Measurements from ENCODE around the gene DTNBP1. TPM values are rescaled to one million over a fixed set of nuclear protein-coding genes. Genes with fewer than 3 reads are reported as not detected.

The DTNBP1 gene
- polyA plus RNA-seq, 4 donors: 16.1 to 24.8 (median 22.5) TPM

GRCh38 chr6:15489261-15489962, 173.4 kb downstream of the DTNBP1 start:
- no peak for DNase-seq (ENCODE audit: low read depth in 4 of 4, low spot score in 3 of 4)

DNA sequence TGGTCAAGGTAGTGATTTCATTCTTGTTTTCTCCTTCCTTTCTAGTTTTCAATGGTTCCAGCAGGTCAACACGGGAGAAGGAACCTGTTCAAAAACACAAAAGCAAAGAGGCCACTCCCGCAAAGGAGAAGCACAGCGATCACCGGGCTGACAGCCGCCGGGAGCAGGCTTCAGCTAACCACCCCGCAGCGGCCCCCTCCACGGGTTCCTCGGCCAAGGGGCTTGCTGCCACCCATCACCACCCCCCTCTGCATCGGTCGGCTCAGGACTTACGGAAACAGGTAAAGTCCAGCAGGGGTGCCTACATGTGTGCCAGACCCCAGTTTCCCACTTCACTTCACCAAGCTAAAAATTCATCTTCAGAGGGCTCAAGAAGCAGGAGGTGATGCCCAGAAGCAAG, 175.6 kb downstream of the DTNBP1 start:
- DNase-seq (ENCODE audit: low read depth in 4 of 4, low spot score in 3 of 4): no peak

- DNase-seq (ENCODE audit: low read depth in 4 of 4, low spot score in 3 of 4): no peak
Measured at GRCh38 chr6:15485936-15486335, 176.9 kb downstream of the DTNBP1 start.

- no peak for DNase-seq (ENCODE audit: low read depth in 4 of 4, low spot score in 3 of 4)
Measured at GRCh38 chr6:15484821-15485220, 178.0 kb downstream of the DTNBP1 start.

- DNase-seq (ENCODE audit: low read depth in 4 of 4, low spot score in 3 of 4): no peak
Measured at GRCh38 chr6:15484140-15484539, 178.7 kb downstream of the DTNBP1 start.

- DNase-seq (ENCODE audit: low read depth in 4 of 4, low spot score in 3 of 4): no peak
Measured at GRCh38 chr6:15483060-15483459, 179.8 kb downstream of the DTNBP1 start.

DNA sequence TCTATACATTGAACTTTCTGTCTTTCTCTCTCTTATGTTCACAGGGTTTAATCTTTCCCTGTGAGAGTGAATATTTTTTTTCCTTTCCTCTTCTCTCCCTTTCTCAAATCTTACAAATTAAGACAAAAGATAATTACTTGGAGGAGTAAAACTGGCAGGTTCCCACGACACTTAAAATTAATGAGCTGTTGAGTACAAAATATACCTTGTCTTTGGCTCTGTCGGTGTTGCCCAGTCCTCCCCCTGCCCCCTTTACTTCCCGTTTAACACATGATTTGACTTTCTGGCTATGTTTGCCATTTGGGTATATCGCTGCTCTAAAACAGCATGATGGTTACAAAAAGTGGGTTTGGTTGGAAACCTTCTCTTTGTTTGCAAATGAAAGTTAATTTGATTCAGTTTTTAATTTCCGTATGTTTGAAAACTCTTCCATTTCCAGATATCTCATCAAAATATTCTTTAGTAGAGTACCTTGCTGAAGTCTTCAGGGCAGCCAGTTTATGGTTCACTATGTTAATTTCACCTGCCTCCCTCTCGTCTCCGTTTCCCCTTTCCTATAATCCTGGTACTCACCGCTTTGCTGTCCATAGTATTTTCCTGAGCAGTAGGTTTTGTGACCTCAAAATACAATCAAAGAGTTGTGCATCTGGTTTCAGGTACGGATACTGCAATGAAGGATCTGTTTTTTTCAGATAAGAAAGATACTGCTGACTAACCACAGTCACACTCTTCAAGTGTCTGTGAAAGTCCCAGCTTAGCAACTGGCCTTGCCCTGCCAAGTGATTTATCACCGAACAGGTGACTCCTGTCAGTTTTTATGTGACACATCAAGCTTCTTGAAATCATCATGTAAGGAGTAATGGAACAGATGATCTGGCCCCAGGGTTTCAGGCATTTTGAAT, 181.2 kb downstream of the DTNBP1 start:
- no peak for DNase-seq (ENCODE audit: low read depth in 4 of 4, low spot score in 3 of 4)

DNA sequence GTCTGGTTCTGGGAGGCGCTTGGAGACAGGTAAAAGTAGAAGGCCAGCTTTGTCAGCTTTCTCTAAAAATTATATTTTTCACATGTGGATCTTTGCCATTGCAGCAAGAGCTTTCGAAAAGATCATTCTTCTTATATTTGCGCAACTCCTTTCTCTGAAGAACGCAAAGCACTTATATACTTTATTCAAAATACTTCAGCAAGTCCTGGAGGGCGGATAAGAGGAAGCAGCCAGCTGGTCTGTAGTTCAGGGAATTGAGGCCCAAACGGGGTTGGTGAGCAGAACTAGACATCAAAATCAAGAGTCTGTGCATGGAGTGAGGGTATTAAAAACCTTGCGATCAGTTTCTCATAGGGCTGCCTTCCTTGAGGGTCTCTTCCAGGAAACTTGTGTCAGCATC, 182.3 kb downstream of the DTNBP1 start:
- no peak for DNase-seq (ENCODE audit: low read depth in 4 of 4, low spot score in 3 of 4)

DNA sequence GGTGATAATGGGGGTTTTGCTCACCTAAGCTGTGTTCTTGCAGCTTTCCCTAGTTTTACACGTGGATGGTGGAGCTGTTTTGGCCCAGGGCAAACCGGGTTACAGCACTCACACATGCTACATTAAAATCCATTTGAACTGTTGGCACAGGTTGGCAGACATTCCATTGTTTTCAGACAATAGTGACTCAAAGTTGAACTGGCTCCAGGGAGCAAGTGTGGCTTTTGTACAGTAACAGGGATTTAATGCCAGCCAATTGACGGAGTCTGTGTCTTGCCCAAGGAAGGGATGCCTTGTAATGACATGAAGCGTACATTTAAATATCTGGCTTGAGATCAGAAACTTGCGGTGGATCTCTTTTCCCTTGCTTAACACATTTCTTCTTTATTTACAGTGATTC, 183.1 kb downstream of the DTNBP1 start:
- no peak for DNase-seq (ENCODE audit: low read depth in 4 of 4, low spot score in 3 of 4)

GRCh38 chr6:15477746-15478145, 185.1 kb downstream of the DTNBP1 start:
- no peak for DNase-seq (ENCODE audit: low read depth in 4 of 4, low spot score in 3 of 4)

GRCh38 chr6:15476631-15477380, 186.0 kb downstream of the DTNBP1 start:
- DNase-seq (ENCODE audit: low read depth in 4 of 4, low spot score in 3 of 4): no peak

DNA sequence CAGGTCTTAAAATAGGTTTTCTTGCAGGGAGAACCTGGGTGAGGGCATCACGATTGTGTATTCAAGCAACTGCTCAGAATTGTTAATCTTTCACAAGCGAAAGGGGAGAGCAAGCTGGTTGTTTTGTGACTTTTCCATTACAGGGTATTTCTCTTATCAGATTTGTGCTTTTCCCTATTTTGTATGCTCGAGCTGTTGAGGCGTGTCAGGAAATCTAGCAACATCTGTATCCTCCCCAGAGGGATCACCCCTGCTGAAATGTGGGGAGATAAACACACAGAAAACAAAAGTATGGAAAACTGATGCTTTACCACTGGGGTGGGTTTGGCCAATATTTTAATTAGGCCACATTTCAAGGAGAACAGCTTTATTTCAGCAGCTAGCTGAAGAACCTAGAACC, 187.0 kb downstream of the DTNBP1 start:
- DNase-seq (ENCODE audit: low read depth in 4 of 4, low spot score in 3 of 4): no peak

DNA sequence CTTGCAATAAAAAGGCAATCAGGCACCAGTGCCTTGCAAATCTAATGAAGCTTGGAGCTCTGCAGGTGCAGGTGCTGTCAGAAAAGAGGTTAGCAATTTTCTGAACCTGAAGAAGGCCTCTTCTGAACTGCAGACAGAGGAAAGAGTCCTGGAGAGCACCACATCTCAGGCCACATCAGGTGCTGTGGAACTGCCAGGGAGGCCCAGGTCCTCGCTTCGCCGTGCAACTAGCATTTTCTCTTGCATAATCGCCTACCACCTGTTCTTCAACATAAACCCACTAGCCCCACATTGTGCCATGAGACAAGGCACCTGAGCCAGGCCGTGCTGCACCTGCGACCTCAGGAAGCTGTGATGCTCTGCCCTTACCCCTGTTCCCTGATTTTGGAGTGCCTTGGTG, 187.6 kb downstream of the DTNBP1 start:
- DNase-seq (ENCODE audit: low read depth in 4 of 4, low spot score in 3 of 4): no peak

GRCh38 chr6:15474196-15474595, 188.6 kb downstream of the DTNBP1 start:
- DNase-seq (ENCODE audit: low read depth in 4 of 4, low spot score in 3 of 4): no peak

DNA sequence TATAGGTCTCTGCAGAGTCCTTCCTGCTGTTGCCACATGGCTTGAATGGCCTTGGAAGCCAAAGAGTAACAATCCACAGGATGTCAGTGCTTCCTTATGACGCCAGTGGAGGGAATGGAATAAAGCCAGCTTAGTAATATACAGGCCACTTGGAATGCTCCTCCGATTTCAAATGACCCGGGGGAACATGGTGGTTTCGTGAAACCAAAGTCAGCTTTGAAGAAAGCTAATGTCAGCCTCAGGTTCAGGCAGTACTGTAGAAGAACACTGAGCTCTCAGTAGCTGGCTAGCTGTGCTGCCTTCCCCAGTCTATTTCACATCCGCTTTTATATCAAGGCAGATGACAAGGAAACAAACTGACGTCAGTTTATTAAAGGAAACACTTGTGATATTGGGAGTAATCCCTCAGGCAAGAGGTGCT, 189.1 kb downstream of the DTNBP1 start:
- DNase-seq (ENCODE audit: low read depth in 4 of 4, low spot score in 3 of 4): no peak

DNA sequence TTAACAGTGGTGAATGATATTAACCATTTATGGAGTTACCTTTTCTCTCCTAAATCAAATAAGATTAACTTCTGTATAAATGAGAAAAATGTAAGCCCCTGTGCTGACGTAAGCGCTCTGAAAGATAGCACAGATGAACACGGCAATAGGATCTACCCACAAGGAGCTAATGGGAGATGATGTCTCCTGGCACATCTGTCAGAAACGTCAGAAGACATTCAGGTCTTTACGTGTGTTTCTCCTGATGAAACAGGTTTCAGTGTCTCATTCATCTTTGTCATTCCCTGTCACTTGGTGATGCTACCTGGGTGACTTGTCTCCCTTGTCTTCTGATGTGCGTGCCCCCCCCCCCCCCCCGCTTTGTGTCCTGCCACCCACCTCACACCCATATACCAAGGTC, 189.7 kb downstream of the DTNBP1 start:
- DNase-seq (ENCODE audit: low read depth in 4 of 4, low spot score in 3 of 4): no peak
